ENCODE data around the gene WAPL.

- no peak for TF ChIP-seq CTCF (IDR thresholded peaks at IDR 0.05; ENCODE audit: low read depth, low read length)
- TF ChIP-seq MYC (IDR thresholded peaks at IDR 0.05; ENCODE audit: low read depth, low read length) = no peak
- TF ChIP-seq POLR2A (IDR thresholded peaks at IDR 0.05; ENCODE audit: extremely low read depth, insufficient read length) = no peak
- no peak for TF ChIP-seq MAX (IDR thresholded peaks at IDR 0.05; ENCODE audit: low read depth, low read length)
These were observed 118.3 kb downstream of the WAPL start for GRCh38 chr10:86403183-86403797.

Measured in NB4 (cell line).